Measurements from ENCODE around the gene ADARB1.

ADARB1 gene

GRCh38 chr21:45098867-45099266 lies 24.5 kb downstream of the ADARB1 start:
- no peak for DNase-seq

- DNase-seq = no peak
Measured at GRCh38 chr21:45099571-45099970, 25.2 kb downstream of the ADARB1 start.

GRCh38 chr21:45100866-45101265 lies 26.5 kb downstream of the ADARB1 start:
- no peak for DNase-seq

- no peak for DNase-seq
Measured at GRCh38 chr21:45102391-45102932, 28.1 kb downstream of the ADARB1 start.

- DNase-seq = no peak
Measured at GRCh38 chr21:45103971-45104520, 29.7 kb downstream of the ADARB1 start.

GRCh38 chr21:45104560-45104959 lies 30.2 kb downstream of the ADARB1 start:
- DNase-seq = no peak

GRCh38 chr21:45105906-45106485 lies 31.6 kb downstream of the ADARB1 start:
- DNase-seq = no peak

- no peak for DNase-seq
Measured at GRCh38 chr21:45108034-45108790, 33.8 kb downstream of the ADARB1 start.

- no peak for DNase-seq
Measured at GRCh38 chr21:45108808-45109781, 34.7 kb downstream of the ADARB1 start.

- DNase-seq = peak; percentile 29
Measured at GRCh38 chr21:45109831-45110492, 35.6 kb downstream of the ADARB1 start.

- DNase-seq = no peak
Measured at GRCh38 chr21:45110873-45111624, 36.7 kb downstream of the ADARB1 start.

GRCh38 chr21:45111703-45112102 lies 37.3 kb downstream of the ADARB1 start:
- no peak for DNase-seq

- no peak for DNase-seq
Measured at GRCh38 chr21:45112371-45112770, 38.0 kb downstream of the ADARB1 start.

- DNase-seq = no peak
Measured at GRCh38 chr21:45113543-45113942, 39.2 kb downstream of the ADARB1 start.

GRCh38 chr21:45114072-45114471 lies 39.7 kb downstream of the ADARB1 start:
- no peak for DNase-seq

- DNase-seq = no peak
Measured at GRCh38 chr21:45114475-45114874, 40.1 kb downstream of the ADARB1 start.

- no peak for DNase-seq
Measured at GRCh38 chr21:45115141-45115540, 40.8 kb downstream of the ADARB1 start.

- no peak for DNase-seq
Measured at GRCh38 chr21:45116066-45116465, 41.7 kb downstream of the ADARB1 start.

GRCh38 chr21:45117314-45117713 lies 42.9 kb downstream of the ADARB1 start:
- no peak for DNase-seq

GRCh38 chr21:45118099-45118498 lies 43.7 kb downstream of the ADARB1 start:
- DNase-seq = no peak

GRCh38 chr21:45119812-45120211 lies 45.4 kb downstream of the ADARB1 start:
- no peak for DNase-seq

GRCh38 chr21:45120975-45121374 lies 46.6 kb downstream of the ADARB1 start:
- DNase-seq = no peak

Data from KG1 (cell line).